C1 segment of cervical spinal cord (tissue), 14 donors: ENCODE results near the gene MXI1.
"Not testable (repeated sequence)": the region's sequence is repeated elsewhere in the genome, so short reads cannot be mapped to it uniquely, and the experiment has no call there.

Experiments used
- DNase-seq, 14 donors: peaks; one replicate each; lab custom pipeline; 2025; lab: John Stamatoyannopoulos, UW

MXI1 gene

GRCh38 chr10:110317866-110318850 lies 110.8 kb downstream of the MXI1 start:
- no peak for DNase-seq

GRCh38 chr10:110321869-110322620 lies 114.6 kb downstream of the MXI1 start:
- DNase-seq = no peak

GRCh38 chr10:110323503-110323902 lies 116.1 kb downstream of the MXI1 start:
- no peak for DNase-seq

- no peak for DNase-seq
Observed at GRCh38 chr10:110324201-110324804, 116.9 kb downstream of the MXI1 start.

DNA sequence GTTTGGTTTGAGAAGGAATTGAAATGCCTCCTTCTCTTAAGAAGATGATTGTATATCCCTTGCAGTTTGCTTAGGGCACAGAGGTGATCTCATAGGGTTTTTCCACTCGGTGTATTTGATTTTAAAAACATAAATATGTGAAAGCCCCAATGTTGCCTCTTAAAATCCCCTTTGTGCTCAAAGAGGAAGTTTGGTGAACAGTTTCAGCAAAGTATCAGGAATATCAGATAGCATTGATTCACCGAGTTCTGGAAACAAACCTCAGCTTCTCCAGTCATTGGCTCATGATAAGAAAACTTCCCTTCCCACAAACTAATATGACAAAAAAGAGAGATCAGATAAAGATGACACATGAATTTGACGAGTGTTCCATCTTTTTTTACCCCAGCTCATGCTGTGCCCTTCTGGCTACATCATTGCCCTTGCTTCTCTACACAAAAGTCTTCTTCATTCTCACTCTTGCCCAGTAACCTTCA lies 117.4 kb downstream of the MXI1 start:
- DNase-seq = no peak

DNA sequence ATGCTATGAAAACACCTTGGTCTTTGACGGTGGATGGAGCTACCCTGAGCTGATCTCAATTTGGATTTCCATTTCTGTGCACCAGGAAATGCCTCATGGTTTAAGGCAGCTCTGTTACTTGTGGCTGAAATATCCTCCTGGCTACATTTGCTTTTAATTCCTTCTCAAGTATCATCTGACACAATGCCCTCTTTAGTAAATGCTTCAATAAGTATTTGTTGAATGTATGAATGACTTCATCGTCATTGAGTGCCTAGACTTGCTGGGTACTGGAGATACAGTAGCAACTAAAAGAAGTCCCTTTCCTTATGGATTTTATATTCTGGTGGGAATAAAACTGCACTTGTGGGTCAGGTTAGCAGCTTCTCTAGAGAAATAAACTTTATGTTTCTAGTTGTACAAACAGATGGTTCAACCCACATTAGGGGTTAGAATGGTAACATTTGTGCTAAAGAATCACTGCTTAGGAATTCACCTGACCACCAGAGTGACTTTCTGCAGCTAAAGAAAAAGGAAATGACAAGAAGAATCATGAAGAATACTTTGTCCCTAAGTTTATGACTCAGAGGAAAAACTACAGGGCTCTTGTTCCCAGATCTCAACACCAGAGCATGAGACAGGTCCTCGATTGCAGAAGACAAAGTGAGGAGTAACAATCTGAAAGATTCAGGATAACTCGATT lies 119.1 kb downstream of the MXI1 start:
- DNase-seq = no peak

DNA sequence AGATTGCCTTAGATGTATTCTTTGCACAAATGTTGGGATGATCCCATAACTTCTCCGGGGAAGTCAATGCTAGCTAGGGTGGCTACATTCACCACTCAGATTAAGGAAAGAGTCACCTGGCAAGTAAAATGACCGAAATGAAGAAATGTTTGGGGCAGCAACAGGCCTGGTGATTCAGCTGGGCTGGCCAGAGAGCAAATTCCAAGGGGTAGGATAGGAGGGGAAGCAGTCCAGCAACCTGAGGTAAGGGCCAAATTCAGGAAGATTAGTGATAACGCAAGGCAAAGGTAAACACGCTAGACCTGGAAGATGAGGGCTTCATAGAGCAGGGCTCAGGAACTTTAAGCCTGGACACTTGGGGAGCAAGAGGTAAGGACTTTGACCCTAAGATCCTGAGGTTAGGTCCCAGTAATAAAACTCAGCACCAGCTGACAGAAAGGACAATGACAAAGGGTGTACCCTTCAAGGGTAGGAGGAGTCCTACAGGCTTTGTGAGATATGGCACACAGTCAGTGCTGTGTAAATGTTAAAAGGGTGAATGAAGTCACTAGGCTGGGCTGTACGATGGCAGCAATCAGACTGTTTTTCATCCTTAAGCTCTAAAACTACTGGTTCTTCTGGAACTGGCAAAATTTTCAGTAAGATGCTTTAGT lies 120.0 kb downstream of the MXI1 start:
- no peak for DNase-seq

DNA sequence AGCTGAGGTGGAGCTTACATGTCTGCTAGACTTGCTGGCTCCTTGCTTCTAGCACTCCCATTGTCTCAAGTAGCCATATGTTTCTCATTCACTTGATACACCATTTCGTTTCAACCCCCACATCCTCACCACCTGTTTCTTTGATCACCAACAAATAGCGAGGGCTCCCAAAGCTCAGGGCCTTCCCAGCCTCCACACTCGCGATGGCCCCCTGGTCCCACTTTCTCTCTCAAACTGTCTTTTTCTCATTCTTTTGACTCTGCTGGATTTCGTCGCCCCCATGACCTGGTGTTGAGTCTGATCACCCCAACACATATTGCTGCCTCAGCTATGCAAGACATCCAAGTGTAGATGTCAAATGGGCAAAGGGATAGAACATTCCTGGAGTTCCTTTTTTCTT lies 123.3 kb downstream of the MXI1 start:
- no peak for DNase-seq

DNA sequence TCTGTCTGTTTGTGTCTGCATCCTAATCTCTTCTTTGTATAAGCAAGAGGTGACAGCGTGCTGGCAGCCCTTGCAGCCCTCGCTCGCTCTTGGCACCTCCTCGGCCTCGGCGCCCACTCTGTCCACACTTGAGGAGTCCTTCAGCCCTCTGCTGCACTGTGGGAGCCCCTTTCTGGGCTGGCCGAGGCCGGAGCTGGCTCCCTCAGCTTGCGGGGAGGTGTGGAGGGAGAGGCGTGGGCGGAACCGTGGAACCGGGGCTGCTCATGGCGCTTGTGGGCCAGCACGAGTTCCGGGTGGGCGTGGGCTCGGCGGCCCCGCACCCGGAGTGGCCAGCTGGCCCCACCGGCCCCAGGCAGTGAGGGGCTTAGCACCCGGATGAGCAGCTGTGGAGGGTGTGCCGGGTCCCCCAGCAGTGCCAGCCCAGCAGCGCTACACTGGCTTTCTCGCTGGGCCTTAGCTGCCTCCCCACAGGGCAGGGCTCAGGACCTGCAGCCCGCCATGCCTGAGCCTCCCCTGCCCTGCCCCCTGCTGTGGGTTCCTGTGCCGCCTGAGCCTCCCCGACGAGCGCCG lies 123.9 kb downstream of the MXI1 start:
- not testable (repeated sequence) for DNase-seq

DNA sequence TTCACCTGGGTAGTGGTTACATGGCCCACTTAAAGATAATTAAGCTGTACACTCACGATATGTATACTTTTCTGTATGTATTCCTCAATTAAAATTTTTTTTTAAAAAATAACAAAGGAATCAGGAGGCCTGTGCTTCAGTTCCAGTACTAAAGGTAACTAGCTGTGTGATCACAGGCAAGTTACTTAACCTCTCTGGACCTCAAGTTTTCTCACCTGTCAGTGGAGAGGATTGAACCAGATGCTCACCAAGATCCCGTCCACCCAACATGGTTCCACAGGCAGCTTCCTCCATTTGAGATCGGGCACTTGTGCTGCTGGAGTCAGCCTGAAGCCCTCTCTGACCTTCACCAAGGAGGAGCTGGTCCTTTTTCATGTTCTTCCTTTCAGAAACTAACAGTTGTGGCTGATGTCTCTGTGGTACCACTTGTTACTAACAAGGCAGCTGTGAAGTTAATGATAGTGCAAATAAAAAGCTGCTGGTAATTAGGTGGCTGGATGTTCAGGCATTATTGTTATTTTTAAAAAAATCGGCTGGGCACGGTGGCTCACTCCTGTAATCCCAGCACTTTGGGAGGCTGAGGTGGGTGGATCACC lies 126.8 kb downstream of the MXI1 start:
- no peak for DNase-seq

- DNase-seq = no peak
Observed at GRCh38 chr10:110335314-110336064, 128.1 kb downstream of the MXI1 start.

GRCh38 chr10:110336111-110336721 lies 128.8 kb downstream of the MXI1 start:
- peak in 1 of 14 donors; percentile 30 for DNase-seq
